ENCODE results near the gene SIL1. TPM values are rescaled to one million over a fixed set of nuclear protein-coding genes. Genes with fewer than 3 reads are reported as not detected.

The SIL1 gene
- total and polyA plus RNA-seq, 2 donors from 2014 or later = 48.6 to 91.7 TPM

DNA sequence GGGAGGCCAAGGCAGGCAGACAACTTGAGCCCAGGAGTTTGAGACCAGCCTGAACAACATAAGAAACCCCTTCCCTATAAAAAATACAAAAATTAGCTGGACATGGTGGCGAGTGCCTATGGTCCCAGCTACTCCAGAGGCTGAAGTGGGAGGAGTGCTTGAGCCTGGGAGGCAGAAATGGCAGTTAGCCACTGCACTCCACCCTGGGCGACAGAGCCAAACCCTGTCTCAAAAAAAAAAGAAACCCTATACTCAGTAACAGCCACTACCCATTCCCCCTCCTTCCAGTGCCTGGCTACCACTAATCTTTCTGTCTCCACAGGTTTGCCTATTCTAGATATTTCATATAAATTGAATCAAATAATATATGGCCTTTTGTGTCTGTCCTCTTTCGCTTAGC is 14.3 kb upstream of the SIL1 start:
- Histone ChIP-seq H3K27ac (ENCODE audit: low read depth in 2 of 2, low read length in 2 of 2) (no peak overlapping the region), H3K27me3 (ENCODE audit: control insufficient read depth, insufficient read depth, low read length) (no peaks in the 10 kb centered on the region), H3K4me1 (ENCODE audit: control insufficient read depth in 2 of 3, insufficient read depth in 2 of 3, low read depth in 1 of 3, low read length in 3 of 3) (no peaks in the 10 kb centered on the region), H3K36me3 (ENCODE audit: control insufficient read depth in 2 of 3, insufficient read depth in 3 of 3, low read length in 3 of 3) (no peaks in the 10 kb centered on the region), H3K9ac (ENCODE audit: low read length in 3 of 3) (no peak overlapping the region), H3K4me3 (ENCODE audit: low read length in 3 of 3) (no peak overlapping the region), H3K9me3 (ENCODE audit: control insufficient read depth in 2 of 3, insufficient read depth in 1 of 3, low read length in 3 of 3) (no peaks in the 10 kb centered on the region)
- TF ChIP-seq, protein P1, sequence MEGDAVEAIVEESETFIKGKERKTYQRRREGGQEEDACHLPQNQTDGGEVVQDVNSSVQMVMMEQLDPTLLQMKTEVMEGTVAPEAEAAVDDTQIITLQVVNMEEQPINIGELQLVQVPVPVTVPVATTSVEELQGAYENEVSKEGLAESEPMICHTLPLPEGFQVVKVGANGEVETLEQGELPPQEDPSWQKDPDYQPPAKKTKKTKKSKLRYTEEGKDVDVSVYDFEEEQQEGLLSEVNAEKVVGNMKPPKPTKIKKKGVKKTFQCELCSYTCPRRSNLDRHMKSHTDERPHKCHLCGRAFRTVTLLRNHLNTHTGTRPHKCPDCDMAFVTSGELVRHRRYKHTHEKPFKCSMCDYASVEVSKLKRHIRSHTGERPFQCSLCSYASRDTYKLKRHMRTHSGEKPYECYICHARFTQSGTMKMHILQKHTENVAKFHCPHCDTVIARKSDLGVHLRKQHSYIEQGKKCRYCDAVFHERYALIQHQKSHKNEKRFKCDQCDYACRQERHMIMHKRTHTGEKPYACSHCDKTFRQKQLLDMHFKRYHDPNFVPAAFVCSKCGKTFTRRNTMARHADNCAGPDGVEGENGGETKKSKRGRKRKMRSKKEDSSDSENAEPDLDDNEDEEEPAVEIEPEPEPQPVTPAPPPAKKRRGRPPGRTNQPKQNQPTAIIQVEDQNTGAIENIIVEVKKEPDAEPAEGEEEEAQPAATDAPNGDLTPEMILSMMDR (IDR thresholded peaks at IDR 0.05; ENCODE audit: borderline replicate concordance, extremely low read depth, insufficient read depth) = no peak
- FAIRE-seq (no peak), DNase-seq (no peak)
- intact Hi-C loops (cut with DNase I) = no loop called here

DNA sequence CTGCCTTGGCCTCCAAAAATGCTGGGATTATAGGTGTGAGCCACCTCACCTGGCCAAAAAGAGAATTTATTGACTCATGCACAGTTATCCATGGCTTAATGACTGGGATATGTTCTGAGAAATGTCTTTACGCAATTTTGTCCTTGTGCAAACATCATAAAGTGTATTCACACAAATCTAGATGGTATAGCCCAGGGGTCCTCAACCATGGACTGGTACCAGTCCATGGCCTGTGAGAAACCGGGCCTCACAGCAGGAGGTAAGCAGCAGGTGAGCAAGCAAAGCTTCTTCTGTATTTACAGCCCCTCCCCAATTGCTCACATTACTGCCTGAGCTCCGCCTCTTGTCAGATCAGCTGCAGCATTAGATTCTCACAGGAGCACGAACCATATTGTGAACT is 12.4 kb upstream of the SIL1 start:
- no peak for FAIRE-seq
- Histone ChIP-seq H3K4me1 (ENCODE audit: control insufficient read depth in 2 of 3, insufficient read depth in 2 of 3, low read depth in 1 of 3, low read length in 3 of 3) (no peaks in the 10 kb centered on the region), H3K27ac (ENCODE audit: low read depth in 2 of 2, low read length in 2 of 2) (no peak overlapping the region), H3K36me3 (ENCODE audit: control insufficient read depth in 2 of 3, insufficient read depth in 3 of 3, low read length in 3 of 3) (no peaks in the 10 kb centered on the region), H3K27me3 (ENCODE audit: control insufficient read depth, insufficient read depth, low read length) (no peaks in the 10 kb centered on the region), H3K4me3 (ENCODE audit: low read length in 3 of 3) (no peak overlapping the region), H3K9me3 (ENCODE audit: control insufficient read depth in 2 of 3, insufficient read depth in 1 of 3, low read length in 3 of 3) (no peaks in the 10 kb centered on the region), H3K9ac (ENCODE audit: low read length in 3 of 3) (no peak overlapping the region)
- TF ChIP-seq, protein P1 (IDR thresholded peaks at IDR 0.05; ENCODE audit: borderline replicate concordance, extremely low read depth, insufficient read depth) = no peak
- DNase-seq = no peak
- intact Hi-C loops (cut with DNase I) = no loop called here

GRCh38 chr5:139207297-139208000 is 9.3 kb upstream of the SIL1 start:
- Histone ChIP-seq H3K27ac (ENCODE audit: low read depth in 2 of 2, low read length in 2 of 2) (no peak overlapping the region), H3K36me3 (ENCODE audit: control insufficient read depth in 2 of 3, insufficient read depth in 3 of 3, low read length in 3 of 3) (no peaks in the 10 kb centered on the region), H3K4me3 (ENCODE audit: low read length in 3 of 3) (no peak overlapping the region), H3K9me3 (ENCODE audit: control insufficient read depth in 2 of 3, insufficient read depth in 1 of 3, low read length in 3 of 3) (no peaks in the 10 kb centered on the region), H3K4me1 (ENCODE audit: control insufficient read depth in 2 of 3, insufficient read depth in 2 of 3, low read depth in 1 of 3, low read length in 3 of 3) (no peaks in the 10 kb centered on the region), H3K9ac (ENCODE audit: low read length in 3 of 3) (no peak overlapping the region), H3K27me3 (ENCODE audit: control insufficient read depth, insufficient read depth, low read length) (no peaks in the 10 kb centered on the region)
- intact Hi-C loops (cut with DNase I) = no loop called here
- FAIRE-seq (no peak), DNase-seq (no peak)
- TF ChIP-seq, protein P1 (IDR thresholded peaks at IDR 0.05; ENCODE audit: borderline replicate concordance, extremely low read depth, insufficient read depth) = no peak

DNA sequence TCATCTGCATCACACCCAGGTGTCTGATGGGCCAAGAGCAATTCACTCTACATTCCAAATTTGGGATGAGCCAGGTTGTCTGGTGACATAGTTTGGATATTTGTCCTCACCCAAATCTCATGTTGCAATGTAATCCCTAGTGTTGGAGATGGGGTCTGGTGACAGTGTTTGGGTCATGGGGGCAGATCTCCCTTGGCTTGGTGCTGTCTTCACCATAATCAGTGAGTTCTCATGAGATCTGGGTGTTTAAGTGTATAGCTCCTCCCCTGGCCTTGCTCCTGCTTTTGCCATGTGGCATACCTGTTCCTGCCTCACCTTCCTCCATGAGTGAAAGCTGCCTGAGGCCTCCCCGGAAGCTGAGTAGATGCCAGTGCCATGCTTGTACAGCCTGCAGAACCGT is 7.4 kb upstream of the SIL1 start:
- no peaks in the 10 kb centered on the region for H3K4me1 ChIP-seq (ENCODE audit: control insufficient read depth in 2 of 3, insufficient read depth in 2 of 3, low read depth in 1 of 3, low read length in 3 of 3)
- no peak for FAIRE-seq
- no peaks in the 10 kb centered on the region for H3K27me3 ChIP-seq (ENCODE audit: control insufficient read depth, insufficient read depth, low read length)
- H3K9ac ChIP-seq (ENCODE audit: low read length in 3 of 3) = no peak overlapping the region
- no peaks in the 10 kb centered on the region for H3K9me3 ChIP-seq (ENCODE audit: control insufficient read depth in 2 of 3, insufficient read depth in 1 of 3, low read length in 3 of 3)
- TF ChIP-seq, protein P1 (IDR thresholded peaks at IDR 0.05; ENCODE audit: borderline replicate concordance, extremely low read depth, insufficient read depth) = no peak
- intact Hi-C loops (cut with DNase I) = no loop called here
- no peak for DNase-seq
- H3K36me3 ChIP-seq (ENCODE audit: control insufficient read depth in 2 of 3, insufficient read depth in 3 of 3, low read length in 3 of 3) = no peaks in the 10 kb centered on the region
- no peak overlapping the region for H3K27ac ChIP-seq (ENCODE audit: low read depth in 2 of 2, low read length in 2 of 2)
- no peak overlapping the region for H3K4me3 ChIP-seq (ENCODE audit: low read length in 3 of 3)
